ENCODE results near the gene PNLIPRP1.

- no peak for TF ChIP-seq EP300 (IDR thresholded peaks at IDR 0.05; ENCODE audit: borderline replicate concordance)
- TF ChIP-seq CREB1 (IDR thresholded peaks at IDR 0.05; ENCODE audit: low read depth): no peak
- TF ChIP-seq TAF1 (IDR thresholded peaks at IDR 0.05; ENCODE audit: low read depth): no peak
- no peak for TF ChIP-seq MAX (IDR thresholded peaks at IDR 0.05)
- no peak for TF ChIP-seq YY1 (IDR thresholded peaks at IDR 0.05; ENCODE audit: low read depth)
Measured at GRCh38 chr10:116615199-116615776, 24.5 kb downstream of the PNLIPRP1 start.

Data from Ishikawa (cell line).